GM21717 (cell line): ENCODE data around the gene MYOF.

ENCODE experiments used
- ATAC-seq: cut with Tn5 transposase; IDR thresholded peaks from one replicate; pipeline ENCODE4 v1.9.1; 2021; ENCODE audit warnings: mild to moderate bottlenecking, moderate library complexity; ENCODE audit not compliant: unreplicated experiment

MYOF gene

GRCh38 chr10:93268021-93268420, 214.1 kb downstream of the MYOF start:
- ATAC-seq = no peak

GRCh38 chr10:93267521-93267920, 214.6 kb downstream of the MYOF start:
- ATAC-seq = peak; percentile 99

- ATAC-seq = no peak
Measured at GRCh38 chr10:93266858-93267257, 215.3 kb downstream of the MYOF start.

- no peak for ATAC-seq
Measured at GRCh38 chr10:93261961-93262610, 220.0 kb downstream of the MYOF start.

- ATAC-seq = no peak
Measured at GRCh38 chr10:93261089-93261488, 221.0 kb downstream of the MYOF start.

- no peak for ATAC-seq
Measured at GRCh38 chr10:93259126-93259525, 223.0 kb downstream of the MYOF start.
